Measurements from ENCODE around the gene CASKIN2. TPM values are rescaled to one million over a fixed set of nuclear protein-coding genes. Genes with fewer than 3 reads are reported as not detected.

The CASKIN2 gene
- total RNA-seq, 2 experiments from 2014 or later, result 1.0 TPM; not detected in 1

DNA sequence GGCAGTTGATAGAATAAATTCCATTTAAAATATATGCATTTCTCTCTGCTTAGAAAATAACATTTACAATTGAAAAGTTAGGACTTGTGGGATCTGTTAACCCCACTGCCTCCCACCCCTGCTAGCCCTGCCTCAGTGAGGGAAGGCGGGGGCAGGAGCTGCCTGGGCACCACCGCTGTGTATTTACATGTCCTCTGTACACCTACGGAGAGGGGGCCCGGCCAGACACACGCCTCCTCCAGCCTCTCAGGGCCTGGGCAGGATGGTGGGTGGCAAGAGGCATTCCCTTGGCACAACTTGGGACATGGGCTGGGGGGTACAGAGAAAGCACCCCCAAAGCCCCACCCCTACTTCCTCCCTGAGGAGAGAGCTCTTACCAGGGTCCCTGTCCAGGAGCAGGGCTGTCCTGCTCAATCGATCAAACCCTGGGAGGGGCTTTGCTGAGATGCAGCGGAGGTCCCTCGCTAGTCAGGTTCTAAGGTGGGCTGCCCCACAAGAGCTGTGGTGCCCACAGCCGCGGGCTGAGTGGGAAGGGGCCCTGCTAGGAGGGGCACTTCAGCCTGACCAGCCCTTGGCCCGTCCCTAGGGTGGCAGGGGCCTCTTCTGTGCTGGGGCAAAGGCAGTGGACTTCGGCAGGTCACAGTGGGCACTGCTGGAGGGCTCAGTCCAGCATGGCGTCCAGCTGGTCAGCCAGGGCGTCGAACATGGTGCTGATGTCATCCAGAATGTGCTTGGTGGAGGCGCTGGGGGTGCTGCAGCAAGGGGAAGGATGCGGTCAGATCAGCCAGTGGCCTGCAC lies 14.7 kb downstream of the CASKIN2 start:
- no TSS peak for BruUV-seq (replicated peaks)
- intact Hi-C loops (cut with micrococcal nuclease; ENCODE audit: unreplicated experiment), result no loop called here

DNA sequence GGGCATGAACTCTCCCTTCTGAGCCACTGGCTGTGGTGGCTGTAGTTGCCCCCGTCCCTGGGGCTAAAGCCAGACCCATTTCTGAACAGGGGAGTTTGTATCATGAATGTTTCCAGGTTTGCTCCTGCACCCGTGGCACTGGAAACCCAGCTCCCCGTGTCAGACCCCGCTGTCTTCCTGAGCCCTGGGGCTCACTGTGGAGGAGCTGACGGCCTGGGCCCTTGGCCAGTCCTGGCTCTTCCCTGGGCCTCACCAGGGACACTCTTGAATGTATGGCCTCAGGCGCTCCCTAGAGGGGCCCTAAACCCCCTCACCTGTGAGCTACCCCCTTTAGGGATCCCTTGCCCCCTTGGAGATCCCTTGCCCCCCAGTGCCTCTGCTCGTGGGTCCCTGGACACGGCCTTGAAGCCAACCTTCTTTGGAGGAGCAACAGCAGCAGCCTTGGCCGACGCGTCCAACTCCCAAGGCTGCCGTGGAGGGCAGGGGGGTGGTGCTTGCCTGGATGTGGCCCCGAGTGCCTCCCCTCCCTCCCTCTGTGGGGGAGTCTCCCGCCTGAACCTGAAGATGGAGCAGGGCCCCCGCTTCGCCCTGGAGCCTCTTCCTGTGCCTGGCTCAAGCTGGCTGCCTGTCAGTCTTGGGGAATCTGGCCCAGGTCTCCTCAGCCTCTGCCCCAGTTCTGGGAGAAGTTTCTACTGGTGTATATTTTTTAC lies 15.9 kb downstream of the CASKIN2 start:
- intact Hi-C loops (cut with micrococcal nuclease; ENCODE audit: unreplicated experiment), result no loop called here
- H3K36me3 ChIP-seq (ENCODE audit: insufficient read depth, low read length), result no peaks in the 10 kb centered on the region
- H3K9me3 ChIP-seq (ENCODE audit: low read length), result no peaks in the 10 kb centered on the region
- DNase-seq (ENCODE audit: low spot score), result no peak
- no peak overlapping the region for H2AFZ ChIP-seq (ENCODE audit: low read length)
- H3K9me2 ChIP-seq (ENCODE audit: insufficient read depth, low read length), result no peaks in the 10 kb centered on the region
- H3K4me2 ChIP-seq (ENCODE audit: low read length), result no peak overlapping the region
- no peaks in the 10 kb centered on the region for H3K4me1 ChIP-seq (ENCODE audit: insufficient read depth, low read length, poor library complexity, severe bottlenecking)
- CTCF ChIA-PET (ENCODE audit: unreplicated experiment), result no interaction called here
- BruUV-seq (replicated peaks), result no TSS peak
- no peaks in the 10 kb centered on the region for H3K79me2 ChIP-seq (ENCODE audit: insufficient read depth, low read depth, low read length)
- TF ChIP-seq, protein P1, sequence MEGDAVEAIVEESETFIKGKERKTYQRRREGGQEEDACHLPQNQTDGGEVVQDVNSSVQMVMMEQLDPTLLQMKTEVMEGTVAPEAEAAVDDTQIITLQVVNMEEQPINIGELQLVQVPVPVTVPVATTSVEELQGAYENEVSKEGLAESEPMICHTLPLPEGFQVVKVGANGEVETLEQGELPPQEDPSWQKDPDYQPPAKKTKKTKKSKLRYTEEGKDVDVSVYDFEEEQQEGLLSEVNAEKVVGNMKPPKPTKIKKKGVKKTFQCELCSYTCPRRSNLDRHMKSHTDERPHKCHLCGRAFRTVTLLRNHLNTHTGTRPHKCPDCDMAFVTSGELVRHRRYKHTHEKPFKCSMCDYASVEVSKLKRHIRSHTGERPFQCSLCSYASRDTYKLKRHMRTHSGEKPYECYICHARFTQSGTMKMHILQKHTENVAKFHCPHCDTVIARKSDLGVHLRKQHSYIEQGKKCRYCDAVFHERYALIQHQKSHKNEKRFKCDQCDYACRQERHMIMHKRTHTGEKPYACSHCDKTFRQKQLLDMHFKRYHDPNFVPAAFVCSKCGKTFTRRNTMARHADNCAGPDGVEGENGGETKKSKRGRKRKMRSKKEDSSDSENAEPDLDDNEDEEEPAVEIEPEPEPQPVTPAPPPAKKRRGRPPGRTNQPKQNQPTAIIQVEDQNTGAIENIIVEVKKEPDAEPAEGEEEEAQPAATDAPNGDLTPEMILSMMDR (conservative IDR thresholded peaks at IDR 0.05; ENCODE audit: low read length), result no peak
- TF ChIP-seq EZH2phosphoT487 (IDR thresholded peaks at IDR 0.05; ENCODE audit: borderline replicate concordance, low read depth, low read length), result no peak
- no peak overlapping the region for H3K27ac ChIP-seq (ENCODE audit: low read depth, low read length, poor library complexity, severe bottlenecking)
- H4K20me1 ChIP-seq (ENCODE audit: insufficient read depth, low read length), result no peaks in the 10 kb centered on the region
- H3K4me3 ChIP-seq (ENCODE audit: low read depth, low read length, poor library complexity, severe bottlenecking), result no peak overlapping the region
- POLR2A ChIA-PET, result interaction anchor here (0.8 kb wide), 1 partner anchor 70 kb away, joined by 3 read pairs; no protein-coding TSS in a partner anchor

More for the DNA sequence above, 14.7 kb downstream of the CASKIN2 start:
- Histone ChIP-seq H3K9me2 (ENCODE audit: insufficient read depth, low read length) (no peaks in the 10 kb centered on the region), H2AFZ (ENCODE audit: low read length) (no peak overlapping the region), H4K20me1 (ENCODE audit: insufficient read depth, low read length) (no peaks in the 10 kb centered on the region), H3K4me2 (ENCODE audit: low read length) (no peak overlapping the region), H3K27ac (ENCODE audit: low read depth, low read length, poor library complexity, severe bottlenecking) (no peak overlapping the region), H3K4me3 (ENCODE audit: low read depth, low read length, poor library complexity, severe bottlenecking) (no peak overlapping the region), H3K4me1 (ENCODE audit: insufficient read depth, low read length, poor library complexity, severe bottlenecking) (no peaks in the 10 kb centered on the region), H3K9me3 (ENCODE audit: low read length) (no peaks in the 10 kb centered on the region), H3K79me2 (ENCODE audit: insufficient read depth, low read depth, low read length) (no peaks in the 10 kb centered on the region), H3K36me3 (ENCODE audit: insufficient read depth, low read length) (no peaks in the 10 kb centered on the region)
- no peak for DNase-seq (ENCODE audit: low spot score)
- POLR2A ChIA-PET, result no interaction called here
- CTCF ChIA-PET (ENCODE audit: unreplicated experiment), result no interaction called here
- TF ChIP-seq, protein P1 (conservative IDR thresholded peaks at IDR 0.05; ENCODE audit: low read length), result no peak
- no peak for TF ChIP-seq EZH2phosphoT487 (IDR thresholded peaks at IDR 0.05; ENCODE audit: borderline replicate concordance, low read depth, low read length)

Measured in OCI-LY7 (cell line).